Activated gamma-delta T cell (primary cell): Measurements from ENCODE around the gene RABL6.

Experiments used
- DNase-seq: peaks from one replicate; lab custom pipeline; 2025; lab: John Stamatoyannopoulos, UW

The RABL6 gene

DNA sequence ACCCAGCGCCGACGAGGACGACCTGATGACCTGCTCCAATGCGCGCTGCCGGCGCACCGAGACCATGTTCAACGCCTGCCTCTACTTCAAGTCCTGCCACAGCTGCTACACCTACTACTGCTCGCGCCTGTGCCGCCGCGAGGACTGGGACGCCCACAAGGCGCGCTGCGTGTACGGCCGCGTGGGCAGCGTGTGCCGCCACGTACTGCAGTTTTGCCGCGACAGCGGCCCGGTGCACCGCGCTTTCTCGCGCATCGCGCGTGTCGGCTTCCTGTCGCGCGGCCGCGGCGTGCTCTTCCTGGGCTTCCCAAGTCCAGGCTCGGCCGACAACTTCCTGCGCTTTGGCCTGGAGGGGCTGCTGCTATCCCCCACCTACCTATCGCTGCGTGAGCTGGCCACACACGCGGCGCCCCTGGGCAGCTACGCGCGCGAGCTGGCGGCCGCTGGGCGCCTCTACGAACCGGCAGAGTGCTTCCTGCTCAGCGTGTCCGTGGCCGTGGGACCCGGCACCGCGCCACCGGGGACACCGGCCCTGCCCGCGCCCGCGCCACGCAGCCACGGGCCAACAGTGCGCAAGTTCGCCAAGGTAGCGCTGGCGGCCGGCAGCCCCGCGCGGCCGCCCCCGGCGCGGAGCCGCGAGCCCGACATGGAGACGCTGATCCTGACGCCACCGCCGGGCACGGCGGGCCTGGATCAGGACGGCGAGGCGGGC lies 38.8 kb downstream of the RABL6 start:
- DNase-seq, result no peak

DNA sequence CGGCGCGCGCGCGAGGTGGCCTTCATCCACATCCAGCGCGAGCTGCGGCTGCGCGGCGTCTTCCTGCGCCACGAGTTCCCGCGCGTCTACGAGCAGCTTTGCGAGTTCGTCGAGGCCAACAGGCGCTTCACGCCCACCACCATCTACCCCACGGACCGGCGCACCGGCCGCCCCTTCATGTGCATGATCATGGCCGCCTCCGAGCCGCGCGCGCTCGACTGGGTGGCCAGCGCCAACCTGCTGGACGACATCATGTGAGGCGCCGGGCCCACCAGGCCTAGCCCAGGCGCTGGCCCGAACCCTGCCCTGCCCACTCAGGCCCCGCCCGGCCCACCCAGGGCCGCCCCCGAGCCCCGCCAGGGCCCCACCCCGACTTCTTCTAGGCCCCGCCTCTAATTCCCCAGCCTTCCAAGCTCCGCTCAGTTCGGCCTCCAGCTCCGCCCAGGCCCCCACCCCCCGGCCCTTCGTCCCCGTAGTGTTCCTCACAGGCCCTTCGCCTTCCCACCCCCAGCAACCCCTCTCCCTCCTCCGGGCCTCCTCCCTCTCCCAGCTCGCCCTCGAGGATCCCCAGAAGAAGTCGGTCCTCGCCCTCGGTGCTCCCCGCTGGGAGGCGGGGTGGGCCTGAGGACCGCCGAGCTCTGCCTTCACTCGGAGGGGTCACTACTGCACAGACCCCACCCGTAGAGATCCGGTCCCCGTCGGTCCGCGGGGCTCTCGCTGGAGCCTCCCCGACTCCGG lies 39.5 kb downstream of the RABL6 start:
- no peak for DNase-seq

GRCh38 chr9:136847826-136848392 lies 40.2 kb downstream of the RABL6 start:
- DNase-seq, result peak; percentile 65

- DNase-seq, result no peak
These were observed 40.8 kb downstream of the RABL6 start for GRCh38 chr9:136848393-136849037.

GRCh38 chr9:136849038-136849959 lies 41.6 kb downstream of the RABL6 start, which contains the start of gene PHPT1:
Gene PHPT1 (plus strand): TSS chr9:136849409. CDS start chr9:136849431, 22 bp downstream.
- peak; percentile 88 for DNase-seq

DNA sequence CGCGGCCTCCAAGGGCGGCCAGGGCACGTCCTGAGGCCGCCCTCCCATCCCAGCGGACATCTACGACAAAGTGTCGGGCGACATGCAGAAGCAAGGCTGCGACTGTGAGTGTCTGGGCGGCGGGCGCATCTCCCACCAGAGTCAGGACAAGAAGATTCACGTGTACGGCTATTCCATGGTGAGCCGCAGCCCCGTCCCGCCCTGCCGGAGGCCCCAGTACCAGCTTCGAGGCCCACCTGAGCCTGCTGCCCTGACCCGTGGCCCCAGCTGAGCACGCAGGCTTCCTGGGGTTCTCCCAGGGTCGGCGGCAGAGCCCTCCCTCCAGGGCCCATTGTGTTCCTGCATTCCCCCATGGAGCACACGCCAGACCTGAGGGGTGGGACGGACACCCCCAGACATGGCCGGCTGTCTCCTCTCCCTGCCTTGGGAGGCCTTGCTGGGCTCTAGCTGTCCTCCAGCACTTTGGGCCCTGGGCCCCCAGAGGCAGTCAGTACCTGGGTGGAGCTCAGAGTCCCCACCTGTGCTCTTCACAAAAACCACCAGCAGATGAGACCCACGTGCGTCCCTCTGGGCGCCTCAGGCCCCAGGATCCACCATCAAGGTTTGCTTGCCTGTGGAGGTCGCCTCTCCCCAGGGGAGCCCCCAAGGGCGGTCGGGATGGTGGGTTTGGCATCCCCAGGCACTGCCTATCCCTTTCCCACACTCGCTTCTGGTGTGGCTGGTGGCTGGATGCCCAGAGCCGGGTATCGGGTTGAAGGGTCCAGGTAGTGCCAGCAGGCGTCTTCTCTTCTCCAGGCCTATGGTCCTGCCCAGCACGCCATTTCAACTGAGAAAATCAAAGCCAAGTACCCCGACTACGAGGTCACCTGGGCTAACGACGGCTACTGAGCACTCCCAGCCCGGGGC lies 42.5 kb downstream of the RABL6 start:
- DNase-seq, result no peak

GRCh38 chr9:136850866-136851775 lies 43.4 kb downstream of the RABL6 start:
- DNase-seq, result no peak

DNA sequence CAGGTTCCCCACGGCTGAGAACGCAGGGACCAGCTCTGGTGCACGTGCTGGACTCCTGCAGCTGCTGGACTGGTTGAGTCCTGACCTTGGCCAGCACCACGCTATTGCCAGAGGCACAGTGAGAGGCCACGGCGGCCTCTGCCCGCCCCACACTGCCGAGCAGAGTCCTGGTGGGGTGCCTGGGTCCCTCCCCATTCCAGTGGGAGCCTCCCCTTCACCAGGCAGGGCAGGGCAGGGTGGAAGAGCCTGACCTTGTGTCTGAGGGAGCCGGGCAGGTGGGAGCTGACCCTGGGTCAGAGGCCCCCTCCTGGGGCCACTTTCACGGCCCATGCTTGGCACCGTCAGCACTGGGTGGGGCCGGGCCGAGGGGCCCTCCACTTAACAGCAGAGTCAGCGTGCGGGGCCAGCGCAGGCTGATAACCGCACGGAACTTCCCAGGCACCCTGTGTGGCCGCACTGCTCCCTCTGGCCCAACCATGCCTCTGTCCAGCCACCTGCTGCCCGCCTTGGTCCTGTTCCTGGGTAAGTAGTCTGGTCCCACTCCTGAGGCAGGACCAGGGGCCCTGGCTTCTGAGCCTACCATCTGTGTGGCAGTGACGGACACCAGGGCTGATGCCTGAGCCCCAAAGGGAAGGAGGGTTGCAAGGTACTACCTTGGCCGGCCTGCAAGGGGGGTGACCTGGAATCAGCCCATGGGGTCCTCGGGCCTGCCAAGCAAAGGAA lies 44.4 kb downstream of the RABL6 start, which contains the start of gene MAMDC4:
Gene MAMDC4 (plus strand): TSS at position 406 of the 723 bp plus-strand sequence. CDS start 71 bp downstream, at position 477.
- DNase-seq, result no peak

GRCh38 chr9:136852664-136853595 lies 45.2 kb downstream of the RABL6 start:
- DNase-seq, result no peak

GRCh38 chr9:136853596-136854112 lies 45.9 kb downstream of the RABL6 start:
- DNase-seq, result no peak

DNA sequence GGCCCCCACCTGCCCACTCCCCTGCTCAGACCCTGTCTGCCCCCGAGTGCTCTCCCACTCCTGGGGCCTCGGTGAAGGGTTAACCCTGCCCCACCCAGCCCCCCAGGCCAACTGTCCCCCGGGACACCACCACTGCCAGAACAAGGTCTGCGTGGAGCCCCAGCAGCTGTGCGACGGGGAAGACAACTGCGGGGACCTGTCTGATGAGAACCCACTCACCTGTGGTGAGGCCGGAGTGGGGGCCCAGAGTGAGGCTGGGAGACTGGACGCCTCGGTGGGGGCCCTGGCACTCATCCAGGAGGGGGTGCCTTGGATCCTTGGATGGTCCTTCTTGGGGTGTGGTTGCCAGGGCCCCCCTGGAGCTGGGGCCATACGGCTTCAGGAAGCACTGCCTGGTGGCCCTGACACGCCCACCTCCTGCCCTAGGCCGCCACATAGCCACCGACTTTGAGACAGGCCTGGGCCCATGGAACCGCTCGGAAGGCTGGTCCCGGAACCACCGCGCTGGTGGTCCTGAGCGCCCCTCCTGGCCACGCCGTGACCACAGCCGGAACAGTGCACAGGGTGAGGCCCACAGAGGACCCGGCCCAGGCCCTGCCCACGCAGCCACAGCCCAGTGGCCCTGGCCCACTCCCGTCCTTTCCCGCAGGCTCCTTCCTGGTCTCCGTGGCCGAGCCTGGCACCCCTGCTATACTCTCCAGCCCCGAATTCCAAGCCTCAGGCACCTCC lies 46.5 kb downstream of the RABL6 start:
- no peak for DNase-seq

GRCh38 chr9:136854842-136855460 lies 47.2 kb downstream of the RABL6 start:
- DNase-seq, result no peak

GRCh38 chr9:136855461-136856078 lies 47.8 kb downstream of the RABL6 start:
- no peak for DNase-seq

DNA sequence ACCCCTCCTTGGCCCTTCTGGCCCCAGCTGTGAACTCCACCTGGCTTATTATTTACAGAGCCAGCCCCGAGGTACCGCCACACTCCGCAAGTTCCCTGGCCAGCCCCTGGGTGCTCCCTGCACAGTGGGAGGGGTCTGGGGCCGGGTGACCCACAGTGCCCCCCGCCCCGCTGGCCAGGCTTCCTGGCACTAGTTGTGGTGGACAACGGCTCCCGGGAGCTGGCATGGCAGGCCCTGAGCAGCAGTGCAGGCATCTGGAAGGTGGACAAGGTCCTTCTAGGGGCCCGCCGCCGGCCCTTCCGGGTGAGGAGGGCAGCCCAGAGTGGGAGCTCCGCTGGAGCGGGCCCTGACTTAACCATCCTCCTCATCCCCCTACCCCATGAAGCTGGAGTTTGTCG lies 48.3 kb downstream of the RABL6 start:
- no peak for DNase-seq

- DNase-seq, result no peak
These were observed 48.9 kb downstream of the RABL6 start for GRCh38 chr9:136856541-136857141.
